ENCODE data around the gene ADM.

The ADM gene

GRCh38 chr11:10310301-10310841 lies 5.5 kb downstream of the ADM start:
- DNase-seq, result no peak

- no peak for DNase-seq
These were observed 6.9 kb downstream of the ADM start for GRCh38 chr11:10311802-10312201.

- no peak for DNase-seq
These were observed 9.6 kb downstream of the ADM start for GRCh38 chr11:10314199-10315072.

- no peak for DNase-seq
These were observed 10.2 kb downstream of the ADM start for GRCh38 chr11:10315083-10315482.

- DNase-seq, result no peak
These were observed 12.4 kb downstream of the ADM start for GRCh38 chr11:10317151-10317755.

- DNase-seq, result no peak
These were observed 13.1 kb downstream of the ADM start for GRCh38 chr11:10317776-10318526.

- DNase-seq, result no peak
These were observed 13.6 kb downstream of the ADM start for GRCh38 chr11:10318527-10318802.

GRCh38 chr11:10319702-10320558 lies 15.1 kb downstream of the ADM start:
- no peak for DNase-seq

GRCh38 chr11:10320736-10321465 lies 16.0 kb downstream of the ADM start:
- DNase-seq, result no peak

- DNase-seq, result no peak
These were observed 17.5 kb downstream of the ADM start for GRCh38 chr11:10322401-10322800.

- no peak for DNase-seq
These were observed 18.2 kb downstream of the ADM start for GRCh38 chr11:10322830-10323792.

- DNase-seq, result no peak
These were observed 18.9 kb downstream of the ADM start for GRCh38 chr11:10323793-10324170.

GRCh38 chr11:10324474-10324873 lies 19.6 kb downstream of the ADM start:
- no peak for DNase-seq

- no peak for DNase-seq
These were observed 20.6 kb downstream of the ADM start for GRCh38 chr11:10325277-10326011.

GRCh38 chr11:10326012-10326964 lies 21.4 kb downstream of the ADM start:
- no peak for DNase-seq

- DNase-seq, result no peak
These were observed 22.4 kb downstream of the ADM start for GRCh38 chr11:10327254-10327653.

GRCh38 chr11:10328314-10329098 lies 23.6 kb downstream of the ADM start:
- DNase-seq, result no peak

GRCh38 chr11:10329356-10329755 lies 24.5 kb downstream of the ADM start:
- no peak for DNase-seq

All from effector CD8-positive, alpha-beta T cell (primary cell).